NCI-H748 treated with DMSO at 0.1 percent for 48 hours (cell line): ENCODE data around the gene ZNF486.
"Not testable (repeated sequence)": the region's sequence is repeated elsewhere in the genome, so short reads cannot be mapped to it uniquely, and the experiment has no call there.

Source experiments
- DNase-seq: peaks from one replicate; lab custom pipeline; 2025; lab: John Stamatoyannopoulos, UW

Gene ZNF486

DNA sequence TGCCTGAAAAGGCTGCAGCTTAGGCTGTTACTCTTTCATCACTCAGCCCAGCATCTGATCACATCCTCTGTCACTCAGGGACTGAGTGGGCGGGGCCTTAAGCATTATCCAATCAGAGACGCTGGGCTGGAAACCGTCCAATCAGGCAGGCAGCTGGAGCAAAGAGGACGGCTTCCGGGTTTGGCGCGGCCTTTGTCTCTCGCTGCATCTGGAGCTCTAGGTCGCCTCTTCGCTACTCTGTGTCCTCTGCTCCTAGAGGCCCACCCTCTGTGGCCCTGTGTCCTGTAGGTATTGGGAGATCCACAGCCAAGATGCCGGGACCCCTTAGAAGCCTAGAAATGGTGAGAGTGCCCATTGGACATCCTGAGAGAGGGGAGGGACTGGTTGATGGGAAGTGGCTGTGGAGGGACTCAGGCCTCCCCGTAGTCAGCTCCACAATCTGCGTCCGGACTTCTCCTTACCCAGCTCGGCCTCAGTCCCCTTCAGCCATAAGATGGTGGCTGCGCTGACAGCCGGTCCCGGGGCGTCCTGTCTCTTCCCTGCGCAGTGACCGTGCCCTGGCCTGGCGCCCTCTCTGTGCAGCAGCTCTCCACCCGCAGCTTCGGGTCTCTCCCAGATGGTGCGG is at the start of gene ZNF486:
Gene ZNF486 (plus strand): TSS at position 195 of the 625 bp plus-strand sequence. CDS start 117 bp downstream, at position 312.
- peak; percentile 46 for DNase-seq

DNA sequence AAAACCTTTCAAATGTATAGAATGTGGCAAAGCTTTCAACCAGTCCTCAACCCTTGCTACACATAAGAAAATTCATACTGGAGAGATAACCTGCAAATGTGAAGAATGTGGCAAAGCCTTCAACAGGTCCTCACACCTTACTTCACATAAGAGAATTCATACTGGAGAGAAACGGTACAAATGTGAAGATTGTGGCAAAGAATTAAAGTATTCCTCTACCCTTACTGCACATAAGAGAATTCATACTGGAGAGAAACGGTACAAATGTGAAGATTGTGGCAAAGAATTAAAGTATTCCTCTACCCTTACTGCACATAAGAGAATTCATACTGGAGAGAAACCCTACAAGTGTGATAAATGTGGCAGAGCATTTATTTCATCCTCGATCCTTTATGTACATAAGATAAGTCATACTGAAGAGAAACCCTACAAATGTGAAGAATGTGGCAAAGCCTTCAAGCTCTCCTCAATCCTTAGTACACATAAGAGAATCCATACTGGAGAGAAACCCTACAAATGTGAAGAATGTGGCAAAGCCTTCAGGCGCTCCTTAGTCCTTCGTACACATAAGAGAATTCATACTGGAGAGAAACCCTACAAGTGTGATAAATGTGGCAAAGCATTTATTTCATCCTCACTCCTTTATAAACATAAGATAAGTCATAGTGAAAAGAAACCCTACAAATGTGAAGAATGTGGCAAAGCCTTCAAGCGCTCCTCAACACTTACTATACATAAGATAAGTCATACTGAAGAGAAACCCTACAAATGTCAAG is 48.8 kb upstream of the ZNF486 start:
- not testable (repeated sequence) for DNase-seq

DNA sequence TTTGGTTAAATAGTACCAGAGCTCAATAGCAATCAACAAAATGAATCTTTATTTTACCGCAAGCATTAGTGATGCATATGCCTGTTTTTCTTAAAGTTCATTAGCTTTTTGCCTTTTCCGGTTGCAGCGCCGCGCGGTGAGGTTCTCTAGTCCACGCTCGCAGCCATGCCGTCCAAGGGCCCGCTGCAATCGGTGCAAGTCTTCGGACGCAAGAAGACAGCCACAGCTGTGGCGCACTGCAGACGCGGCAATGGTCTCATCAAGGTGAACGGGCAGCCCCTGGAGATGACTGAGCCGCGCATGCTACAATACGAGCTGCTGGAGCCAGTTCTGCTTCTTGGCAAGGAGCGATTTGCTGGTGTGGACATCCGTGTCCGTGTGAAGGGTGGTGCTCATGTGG is 42.1 kb upstream of the ZNF486 start:
- DNase-seq: no peak

DNA sequence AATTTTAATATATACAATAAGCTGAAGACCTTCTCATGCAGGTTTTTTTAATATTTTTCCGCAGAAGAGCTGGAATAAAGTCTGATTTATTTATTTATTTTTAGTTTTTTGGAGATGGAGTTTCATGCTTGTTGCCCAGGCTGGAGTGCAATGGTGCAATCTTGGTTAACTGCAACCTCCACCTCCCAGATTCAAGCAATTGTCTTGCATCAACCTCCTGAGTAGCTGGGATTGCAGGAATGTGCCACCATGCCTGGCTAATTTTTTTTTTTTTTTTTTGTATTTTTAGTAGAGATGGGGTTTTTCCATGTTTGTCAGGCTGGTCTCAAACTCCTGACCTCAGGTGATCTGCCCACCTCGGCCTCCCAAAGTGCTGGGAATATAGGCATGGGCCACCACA is 34.1 kb upstream of the ZNF486 start:
- DNase-seq: not testable (repeated sequence)

DNA sequence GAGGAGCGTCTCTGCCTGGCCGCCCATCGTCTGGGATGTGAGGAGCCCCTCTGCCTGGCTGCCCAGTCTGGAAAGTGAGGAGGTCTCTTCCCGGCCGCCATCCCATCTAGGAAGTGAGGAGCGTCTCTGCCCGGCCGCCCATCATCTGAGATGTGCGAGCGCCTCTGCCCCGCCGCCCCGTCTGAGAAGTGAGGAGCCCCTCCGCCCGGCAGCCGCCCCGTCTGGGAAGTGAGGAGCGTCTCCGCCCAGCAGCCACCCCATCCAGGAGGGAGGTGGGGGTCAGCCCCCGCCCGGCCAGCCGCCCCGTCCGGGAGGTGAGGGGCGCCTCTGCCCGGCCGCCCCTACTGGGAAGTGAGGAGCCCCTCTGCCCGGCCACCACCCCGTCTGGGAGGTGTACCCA is 29.3 kb upstream of the ZNF486 start:
- DNase-seq: not testable (repeated sequence)

DNA sequence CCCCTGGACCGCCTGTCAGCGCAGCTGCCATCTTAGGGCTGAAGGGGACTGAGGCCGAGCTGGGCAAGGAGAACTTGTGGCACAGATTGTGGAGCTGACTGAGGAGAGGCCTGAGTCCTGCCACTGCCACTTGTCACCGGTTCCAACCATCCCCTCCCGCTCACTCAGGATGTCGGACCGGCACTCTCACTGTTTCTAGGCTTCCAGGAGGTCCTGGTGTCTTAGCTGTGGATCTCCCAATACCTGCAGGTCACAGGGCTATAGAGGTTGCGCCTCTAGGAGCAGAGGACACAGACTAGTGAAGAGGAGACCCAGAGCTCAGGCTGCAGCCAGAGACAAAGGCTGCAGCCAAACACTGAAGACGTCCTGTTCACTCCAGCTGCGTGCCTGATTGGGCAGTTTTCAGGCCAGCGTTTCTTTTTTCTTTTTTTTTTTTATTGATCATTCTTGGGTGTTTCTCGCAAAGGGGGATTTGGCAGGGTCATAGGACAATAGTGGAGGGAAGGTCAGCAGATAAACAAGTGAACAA is 15.3 kb upstream of the ZNF486 start:
- no peak for DNase-seq

DNA sequence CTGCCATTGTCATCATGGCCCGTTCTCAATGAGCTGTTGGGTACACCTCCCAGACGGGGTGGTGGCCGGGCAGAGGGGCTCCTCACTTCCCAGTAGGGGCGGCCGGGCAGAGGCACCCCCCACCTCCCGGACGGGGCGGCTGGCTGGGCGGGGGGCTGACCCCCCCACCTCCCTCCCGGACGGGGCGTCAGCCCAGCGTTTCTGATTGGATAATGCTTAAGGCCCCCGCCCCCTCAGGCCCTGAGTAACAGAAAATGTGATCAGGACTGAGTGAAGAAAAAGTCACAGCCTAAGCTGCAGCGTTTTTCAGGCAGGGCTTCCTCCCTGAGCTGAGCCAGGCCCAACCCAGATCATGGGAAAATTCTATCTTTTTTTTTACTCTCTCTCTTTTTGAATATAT is 14.5 kb upstream of the ZNF486 start:
- not testable (repeated sequence) for DNase-seq

DNA sequence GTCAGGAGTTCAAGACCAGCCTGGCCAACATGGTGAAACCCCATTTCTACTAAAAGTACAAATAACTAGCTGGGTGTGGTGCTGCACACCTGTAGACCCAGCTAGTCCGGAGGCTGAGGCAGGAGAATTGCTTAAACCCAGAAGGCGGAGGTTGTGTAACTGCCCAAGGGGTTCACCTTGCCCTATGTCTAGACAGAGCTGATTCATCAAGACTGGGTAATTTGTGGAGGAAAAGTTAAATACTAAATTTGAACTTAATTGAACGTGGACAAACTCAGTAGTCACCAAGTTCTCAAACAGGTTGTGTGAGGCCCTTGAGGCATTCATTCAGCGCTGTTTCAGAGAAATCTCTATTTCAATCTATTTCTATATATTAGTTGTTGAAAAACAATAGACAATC is 13.7 kb upstream of the ZNF486 start:
- no peak for DNase-seq

DNA sequence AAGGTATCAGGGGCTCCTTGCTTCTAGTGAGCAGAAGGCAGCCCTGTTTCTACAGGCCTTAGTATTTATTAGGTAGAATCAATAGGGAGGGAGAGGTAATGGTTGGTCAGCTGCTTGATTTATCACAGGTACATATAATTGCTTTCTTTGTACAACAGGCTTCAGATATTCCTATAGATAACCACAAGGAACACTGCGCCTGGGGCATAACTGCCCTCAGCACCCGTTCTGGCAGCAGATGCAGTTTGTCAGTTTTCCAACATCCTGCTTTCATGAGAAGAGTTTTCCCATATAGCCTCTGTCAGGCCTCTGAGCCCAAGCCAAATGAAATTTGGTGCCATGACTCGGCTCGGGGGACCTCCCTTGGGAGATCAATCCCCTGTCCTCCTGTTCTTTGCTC is 12.4 kb upstream of the ZNF486 start:
- no peak for DNase-seq

DNA sequence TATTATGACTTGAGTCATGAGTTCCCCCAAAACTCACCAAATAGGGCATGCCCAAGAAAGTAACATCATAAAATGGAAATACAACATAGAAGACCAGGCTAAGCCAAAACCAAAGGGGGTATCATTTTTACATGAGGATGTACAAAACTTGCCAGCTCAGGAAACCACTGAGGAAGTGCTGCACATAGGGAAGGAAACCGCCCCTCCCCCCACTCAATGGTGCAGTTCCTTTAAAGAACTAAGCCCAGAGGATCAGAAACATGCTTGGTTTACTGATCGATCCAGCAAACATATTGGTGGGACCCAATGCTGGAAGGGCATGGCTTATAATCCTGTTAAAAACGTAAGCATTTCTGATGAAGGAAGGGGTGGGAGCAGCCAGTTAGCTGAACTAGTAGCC is 4.2 kb upstream of the ZNF486 start:
- DNase-seq: no peak

DNA sequence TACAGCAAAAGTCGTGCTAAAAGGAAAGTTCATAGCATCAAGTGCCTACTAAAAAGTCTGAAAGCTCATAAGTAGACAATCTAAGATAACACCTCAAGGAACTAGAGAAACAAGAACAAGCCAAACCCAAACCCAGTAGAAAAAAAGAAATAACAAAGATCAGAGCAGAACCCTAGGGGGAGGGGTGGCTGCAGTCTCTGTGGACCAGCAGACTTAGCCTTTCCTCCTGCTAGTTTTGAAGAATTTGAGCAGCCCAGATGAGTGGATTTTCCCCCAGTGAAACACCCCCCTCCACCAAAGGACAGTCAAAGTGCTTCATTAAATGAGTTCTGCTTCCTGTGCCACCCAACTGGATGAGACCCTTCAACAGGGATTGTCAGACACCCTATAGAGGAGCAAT is 2.6 kb upstream of the ZNF486 start:
- no peak for DNase-seq

DNA sequence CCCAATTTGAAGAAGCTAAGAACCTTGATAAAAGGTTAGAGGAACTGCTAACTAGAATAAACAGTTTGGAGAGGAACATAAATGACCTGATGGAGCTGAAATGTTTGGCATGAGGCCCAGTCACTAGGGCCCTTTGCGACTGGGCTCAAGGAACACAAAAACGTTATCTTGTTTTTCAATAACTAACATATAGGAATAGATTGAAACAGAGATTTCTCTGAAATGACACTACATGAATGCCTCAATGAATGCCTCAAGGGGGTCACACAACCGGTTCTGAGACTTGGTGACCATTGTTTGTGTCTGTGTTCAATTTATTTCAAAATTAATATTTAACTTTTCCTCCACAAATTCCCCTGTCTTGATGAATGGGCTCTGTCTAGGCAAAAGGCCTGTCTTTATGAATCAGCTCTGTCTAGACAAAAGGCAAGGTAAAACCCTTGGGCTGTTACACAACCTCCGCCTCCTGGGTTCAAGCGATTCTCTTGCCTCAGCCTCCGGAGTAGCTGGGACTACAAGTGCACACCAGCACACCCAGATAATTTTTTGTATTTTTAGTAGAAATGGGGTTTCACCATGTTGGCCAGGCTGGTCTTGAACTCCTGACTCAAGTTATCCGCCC is 932 bp upstream of the ZNF486 start:
- DNase-seq: no peak

DNA sequence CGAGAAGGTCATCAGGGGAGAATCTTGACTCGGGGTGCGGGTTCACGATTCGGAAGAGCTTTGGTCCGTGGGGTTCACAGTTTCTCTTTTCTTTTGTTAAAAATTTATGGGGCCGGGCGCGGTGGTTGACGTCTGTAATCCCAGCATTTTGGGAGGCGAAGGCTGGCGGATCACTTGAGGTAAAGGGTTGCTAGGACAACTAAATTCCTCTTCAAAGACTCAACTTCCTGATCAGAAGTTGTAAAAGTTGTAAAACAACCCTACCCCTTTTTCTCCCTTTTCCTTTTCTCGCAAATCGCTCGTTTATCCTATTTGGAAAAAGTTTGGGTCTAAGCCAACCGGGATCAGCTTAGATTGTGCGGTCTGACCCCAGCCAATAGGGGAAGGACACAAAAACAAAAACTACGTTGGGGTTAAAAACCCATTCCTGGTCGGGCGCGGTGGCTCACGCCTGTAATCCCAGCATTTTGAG is 673 bp downstream of the ZNF486 start:
- DNase-seq: no peak

DNA sequence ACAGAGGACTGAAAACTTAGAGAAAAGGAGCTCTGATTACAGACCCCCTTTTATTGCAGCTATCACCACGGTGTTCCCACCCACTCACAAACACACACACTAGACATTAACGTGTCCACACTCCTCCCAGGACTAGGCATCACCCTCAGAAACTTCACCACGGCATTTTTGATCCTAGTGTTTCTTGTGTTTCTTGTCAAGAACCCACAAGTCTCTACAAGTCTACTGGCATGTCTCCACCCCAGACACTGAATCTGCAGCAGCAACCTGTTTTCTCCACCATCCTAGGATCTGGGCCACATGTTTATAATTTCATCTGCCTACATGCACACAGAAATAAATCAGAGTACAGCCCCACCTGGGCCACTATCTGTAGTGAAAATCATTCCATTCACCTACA is 4.3 kb downstream of the ZNF486 start:
- DNase-seq: no peak

DNA sequence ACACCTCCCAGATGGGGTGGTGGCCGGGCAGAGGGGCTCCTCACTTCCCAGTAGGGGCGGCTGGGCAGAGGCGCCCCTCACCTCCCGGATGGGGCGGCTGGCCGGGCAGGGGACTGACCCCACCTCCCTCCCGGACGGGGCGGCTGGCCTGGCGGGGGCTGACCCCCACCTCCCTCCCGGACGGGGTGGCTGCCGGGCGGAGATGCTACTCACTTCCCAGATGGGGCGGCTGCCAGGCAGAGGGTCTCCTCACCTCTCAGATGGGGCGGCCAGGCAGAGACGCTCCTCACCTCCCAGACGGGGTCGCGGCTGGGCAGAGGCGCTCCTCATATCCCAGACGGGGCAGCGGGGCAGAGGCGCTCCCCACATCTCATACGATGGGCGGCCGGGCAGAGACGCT is 8.8 kb downstream of the ZNF486 start:
- not testable (repeated sequence) for DNase-seq

DNA sequence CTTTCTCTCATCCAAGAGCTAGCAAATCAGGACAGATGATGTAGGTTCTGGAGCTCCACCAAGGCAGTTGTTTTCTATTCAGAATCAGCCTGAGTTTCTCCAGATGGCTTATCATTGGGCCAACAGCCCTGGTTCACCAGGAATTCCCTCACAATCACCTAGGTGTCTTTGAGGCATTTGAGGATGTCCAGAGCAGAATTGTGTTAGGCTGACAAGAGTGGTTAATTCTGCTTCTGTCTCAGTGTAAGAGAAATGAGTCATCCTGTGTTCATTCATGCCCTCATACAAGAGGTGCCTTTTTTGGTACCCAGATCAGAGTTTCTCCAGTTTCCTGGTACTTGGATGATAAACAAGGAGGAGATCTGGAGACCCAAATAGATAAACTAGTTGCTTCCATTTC is 12.9 kb downstream of the ZNF486 start:
- not testable (repeated sequence) for DNase-seq

DNA sequence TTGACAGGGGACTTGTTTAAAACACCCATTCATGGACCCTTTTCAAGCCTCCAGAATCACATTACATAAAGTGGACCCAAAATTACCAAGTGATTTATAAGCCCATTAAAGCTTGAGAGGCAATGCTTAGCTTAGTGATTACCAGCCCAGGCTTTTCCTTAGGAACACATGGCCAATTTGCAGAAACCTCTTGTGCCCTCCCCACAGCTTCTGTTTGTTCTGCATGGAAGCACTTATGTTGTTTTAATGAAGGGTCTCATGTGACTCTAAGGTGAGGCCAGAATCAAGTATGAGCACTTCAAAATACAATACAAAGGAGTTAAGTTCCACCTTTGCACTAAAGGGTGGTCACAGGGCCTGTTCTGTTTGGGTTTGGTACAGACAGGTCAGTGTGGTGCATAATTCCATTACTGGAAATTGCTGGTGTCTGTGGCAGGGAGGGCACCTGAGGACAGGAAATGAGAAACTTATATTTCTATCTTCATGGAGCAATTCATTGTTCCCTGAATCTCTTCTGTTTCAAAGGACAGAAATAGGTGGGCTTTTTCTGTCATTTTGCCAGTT is 15.3 kb downstream of the ZNF486 start:
- DNase-seq: peak; percentile 2

DNA sequence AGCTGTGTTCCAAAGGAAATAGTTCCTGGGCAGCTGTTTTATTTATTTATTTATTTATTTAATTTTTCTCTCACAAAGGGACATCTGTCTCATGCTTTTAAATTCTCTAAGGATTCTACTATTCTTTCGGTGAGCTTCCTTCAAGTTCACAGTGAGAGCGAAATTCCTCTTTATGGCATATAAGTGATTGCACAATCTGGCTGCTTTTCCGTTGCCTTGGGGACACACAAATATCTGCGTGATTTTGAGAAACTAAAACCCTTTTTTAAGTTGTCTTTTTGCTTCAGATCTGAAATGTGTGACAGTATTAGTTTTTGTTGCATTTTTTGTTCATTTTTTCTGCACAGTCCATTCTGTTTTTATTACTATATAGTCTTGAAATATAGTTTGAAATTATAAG is 19.2 kb downstream of the ZNF486 start:
- DNase-seq: no peak

DNA sequence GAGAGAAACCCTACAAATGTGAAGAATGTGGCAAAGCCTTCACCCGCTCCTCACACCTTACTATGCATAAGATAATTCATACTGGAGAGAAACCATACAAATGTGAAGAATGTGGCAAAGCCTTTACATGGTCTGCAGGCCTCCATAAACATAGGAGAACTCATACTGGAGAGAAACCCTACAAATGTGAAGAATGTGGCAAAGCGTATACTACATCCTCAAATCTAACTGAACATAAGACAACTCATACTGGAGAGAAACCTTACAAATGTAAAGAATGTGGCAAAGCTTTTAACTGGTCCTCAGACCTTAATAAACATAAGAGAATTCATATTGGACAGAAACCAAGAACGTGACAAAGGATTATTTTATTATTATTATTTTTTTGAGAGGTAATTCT is 30.7 kb downstream of the ZNF486 start:
- DNase-seq: no peak

DNA sequence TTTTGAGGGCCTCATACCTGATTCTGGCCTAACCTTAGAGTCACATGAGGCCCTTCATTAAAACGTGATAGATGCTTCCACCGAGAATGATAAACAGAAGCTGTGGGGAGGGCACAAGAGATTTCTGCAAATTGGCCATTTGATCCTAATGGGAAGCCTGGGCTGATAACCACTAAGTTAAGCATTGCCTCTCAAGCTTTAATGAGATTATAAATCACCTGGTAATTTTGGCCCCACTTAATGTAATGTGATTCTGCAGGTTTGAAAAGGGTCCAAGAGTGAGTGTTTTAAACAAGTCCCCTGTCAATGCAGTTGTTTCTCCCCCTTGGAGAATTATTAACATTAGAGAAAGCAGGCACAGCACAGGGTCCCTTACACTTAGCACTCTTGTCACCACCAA is 42.0 kb downstream of the ZNF486 start:
- no peak for DNase-seq

DNA sequence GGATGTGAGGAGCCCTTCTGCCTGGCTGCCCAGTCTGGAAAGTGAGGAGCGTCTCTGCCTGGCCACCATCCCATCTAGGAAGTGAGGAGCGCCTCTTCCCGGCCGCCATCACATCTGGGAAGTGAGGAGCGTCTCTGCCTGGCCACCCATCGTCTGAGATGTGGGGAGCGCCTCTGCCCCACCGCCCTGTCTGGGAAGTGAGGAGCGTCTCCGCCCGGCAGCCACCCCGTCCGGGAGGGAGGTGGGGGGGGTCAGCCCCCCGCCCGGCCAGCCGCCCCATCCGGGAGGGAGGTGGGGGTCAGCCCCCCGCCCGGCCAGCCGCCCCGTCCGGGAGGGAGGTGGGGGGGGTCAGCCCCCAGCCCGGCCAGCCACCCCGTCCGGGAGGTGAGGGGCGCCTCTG is 47.4 kb downstream of the ZNF486 start:
- DNase-seq: not testable (repeated sequence)

DNA sequence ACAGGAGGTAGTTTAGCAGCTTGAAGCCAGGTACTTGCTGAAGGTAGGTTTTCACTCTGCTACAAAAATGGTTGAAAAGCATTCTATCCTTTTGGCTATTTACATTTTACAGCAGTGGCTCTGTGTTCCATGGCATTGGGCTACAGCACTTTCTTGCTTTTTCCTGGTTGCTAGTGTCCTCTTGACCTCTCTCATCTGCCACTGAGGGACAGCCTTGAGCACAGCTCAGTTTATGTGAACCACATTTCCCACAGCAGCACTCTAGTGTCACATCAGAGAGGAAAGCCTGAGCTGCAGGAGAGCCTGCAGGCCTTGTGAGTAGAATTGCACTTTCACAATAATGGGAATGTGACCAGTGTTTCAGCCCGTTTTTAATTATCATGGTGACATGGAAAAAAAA is 54.6 kb downstream of the ZNF486 start:
- not testable (repeated sequence) for DNase-seq

DNA sequence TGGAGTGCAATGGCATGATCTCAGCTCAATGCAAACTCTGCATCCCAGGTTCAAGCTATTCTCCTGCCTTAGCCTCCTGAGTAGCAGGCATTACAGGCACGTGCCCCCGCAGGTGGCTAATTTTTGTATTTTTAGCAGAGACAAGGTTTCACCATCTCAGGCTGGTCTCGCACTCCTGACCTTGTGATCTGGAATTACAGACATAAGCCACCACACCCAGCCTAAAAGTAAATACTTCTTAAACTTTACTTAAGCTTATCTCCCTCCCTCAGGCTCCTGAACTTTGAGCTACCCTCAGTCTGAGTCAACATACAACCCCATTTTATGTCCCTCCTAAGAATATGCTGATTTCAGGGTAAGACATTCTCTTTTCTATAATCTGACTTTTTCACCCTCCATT is 66.1 kb downstream of the ZNF486 start:
- DNase-seq: no peak
